Measurements from ENCODE around the gene SERPINA10. TPM values are rescaled to one million over a fixed set of nuclear protein-coding genes. Genes with fewer than 3 reads are reported as not detected.

Gene SERPINA10
- total and polyA plus RNA-seq, 2 experiments from 2014 or later: 0.11 TPM; not detected in 1

DNA sequence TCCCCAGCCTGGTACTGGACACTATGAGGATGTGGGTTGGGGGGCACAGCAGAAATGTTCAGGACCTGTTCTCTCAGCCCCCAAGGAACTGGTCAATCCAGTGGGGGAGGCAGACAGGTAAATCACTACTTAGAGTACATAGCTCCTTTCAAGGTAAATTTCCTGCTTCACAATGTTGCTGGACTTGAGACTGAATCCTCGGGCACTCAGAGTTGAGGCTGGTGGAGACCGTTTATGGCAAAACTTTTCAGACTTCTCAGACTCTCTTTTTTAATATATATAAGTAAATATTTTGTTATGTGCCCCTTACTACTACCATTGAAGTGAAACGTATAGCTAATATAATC lies 483 bp upstream of the SERPINA10 start:
- Histone ChIP-seq H3K27ac (ENCODE audit: low read depth) (no peak overlapping the region), H3K79me2 (replicated peaks; ENCODE audit: insufficient read depth) (no peaks in the 10 kb centered on the region), H3K4me1 (ENCODE audit: insufficient read depth) (no peaks in the 10 kb centered on the region; the same call in 1 of the 2 replicates), H3K27me3 (ENCODE audit: insufficient read depth) (no peaks in the 10 kb centered on the region), H3K4me2 (no peak overlapping the region), H3K9me2 (ENCODE audit: insufficient read depth) (0 out of 2 replicates have a peak, but pooled peaks cover 8% of the 10 kb centered on the region), H2AFZ (no peak overlapping the region), H3K36me3 (ENCODE audit: insufficient read depth) (no peaks in the 10 kb centered on the region), H4K20me1 (replicated peaks; ENCODE audit: insufficient read depth) (no peaks in the 10 kb centered on the region), H3F3A (replicated peaks; ENCODE audit: low read depth) (no peaks in the 10 kb centered on the region), H3K4me3 (no peak overlapping the region)
- Mint-ChIP-seq H3K27me3 (ENCODE audit: insufficient read depth, low read depth, poor library complexity) (peaks cover 6% of the 10 kb centered on the region), H3K9me3 (no peaks in the 10 kb centered on the region), H3K4me1 (peaks cover 7% of the 10 kb centered on the region; the same call in 2 of the 3 replicates), H3K4me3 (no peak overlapping the region), H3K27ac (no peak overlapping the region), H3K36me3 (ENCODE audit: low read depth) (no peaks in the 10 kb centered on the region)
- TF ChIP-seq JUNB (IDR thresholded peaks at IDR 0.05; ENCODE audit: unreplicated experiment): no peak
- TF ChIP-seq, protein P1, sequence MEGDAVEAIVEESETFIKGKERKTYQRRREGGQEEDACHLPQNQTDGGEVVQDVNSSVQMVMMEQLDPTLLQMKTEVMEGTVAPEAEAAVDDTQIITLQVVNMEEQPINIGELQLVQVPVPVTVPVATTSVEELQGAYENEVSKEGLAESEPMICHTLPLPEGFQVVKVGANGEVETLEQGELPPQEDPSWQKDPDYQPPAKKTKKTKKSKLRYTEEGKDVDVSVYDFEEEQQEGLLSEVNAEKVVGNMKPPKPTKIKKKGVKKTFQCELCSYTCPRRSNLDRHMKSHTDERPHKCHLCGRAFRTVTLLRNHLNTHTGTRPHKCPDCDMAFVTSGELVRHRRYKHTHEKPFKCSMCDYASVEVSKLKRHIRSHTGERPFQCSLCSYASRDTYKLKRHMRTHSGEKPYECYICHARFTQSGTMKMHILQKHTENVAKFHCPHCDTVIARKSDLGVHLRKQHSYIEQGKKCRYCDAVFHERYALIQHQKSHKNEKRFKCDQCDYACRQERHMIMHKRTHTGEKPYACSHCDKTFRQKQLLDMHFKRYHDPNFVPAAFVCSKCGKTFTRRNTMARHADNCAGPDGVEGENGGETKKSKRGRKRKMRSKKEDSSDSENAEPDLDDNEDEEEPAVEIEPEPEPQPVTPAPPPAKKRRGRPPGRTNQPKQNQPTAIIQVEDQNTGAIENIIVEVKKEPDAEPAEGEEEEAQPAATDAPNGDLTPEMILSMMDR (conservative IDR thresholded peaks at IDR 0.05; ENCODE audit: low read depth in 2 of 2): no peak
- no peak for TF ChIP-seq NANOG (IDR thresholded peaks at IDR 0.05; ENCODE audit: borderline replicate concordance)
- TF ChIP-seq EZH2 (IDR thresholded peaks at IDR 0.05; ENCODE audit: low read depth, unreplicated experiment): no peak
- TF ChIP-seq ZNF114 (CRISPR knock-in tag; IDR thresholded peaks at IDR 0.05): no peak
- no peak for TF ChIP-seq STAT1 (IDR thresholded peaks at IDR 0.05; ENCODE audit: unreplicated experiment)
- TF ChIP-seq POLR2AphosphoS5 (IDR thresholded peaks at IDR 0.05; ENCODE audit: low read depth): no peak
- TF ChIP-seq, protein P2, sequence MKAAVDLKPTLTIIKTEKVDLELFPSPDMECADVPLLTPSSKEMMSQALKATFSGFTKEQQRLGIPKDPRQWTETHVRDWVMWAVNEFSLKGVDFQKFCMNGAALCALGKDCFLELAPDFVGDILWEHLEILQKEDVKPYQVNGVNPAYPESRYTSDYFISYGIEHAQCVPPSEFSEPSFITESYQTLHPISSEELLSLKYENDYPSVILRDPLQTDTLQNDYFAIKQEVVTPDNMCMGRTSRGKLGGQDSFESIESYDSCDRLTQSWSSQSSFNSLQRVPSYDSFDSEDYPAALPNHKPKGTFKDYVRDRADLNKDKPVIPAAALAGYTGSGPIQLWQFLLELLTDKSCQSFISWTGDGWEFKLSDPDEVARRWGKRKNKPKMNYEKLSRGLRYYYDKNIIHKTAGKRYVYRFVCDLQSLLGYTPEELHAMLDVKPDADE (IDR thresholded peaks at IDR 0.05): no peak
- TF ChIP-seq EZH2phosphoT487 (IDR thresholded peaks at IDR 0.05; ENCODE audit: unreplicated experiment): no peak
- TF ChIP-seq ZNF331 (CRISPR knock-in tag; IDR thresholded peaks at IDR 0.05; ENCODE audit: low read depth): no peak
- TF ChIP-seq, protein P3, sequence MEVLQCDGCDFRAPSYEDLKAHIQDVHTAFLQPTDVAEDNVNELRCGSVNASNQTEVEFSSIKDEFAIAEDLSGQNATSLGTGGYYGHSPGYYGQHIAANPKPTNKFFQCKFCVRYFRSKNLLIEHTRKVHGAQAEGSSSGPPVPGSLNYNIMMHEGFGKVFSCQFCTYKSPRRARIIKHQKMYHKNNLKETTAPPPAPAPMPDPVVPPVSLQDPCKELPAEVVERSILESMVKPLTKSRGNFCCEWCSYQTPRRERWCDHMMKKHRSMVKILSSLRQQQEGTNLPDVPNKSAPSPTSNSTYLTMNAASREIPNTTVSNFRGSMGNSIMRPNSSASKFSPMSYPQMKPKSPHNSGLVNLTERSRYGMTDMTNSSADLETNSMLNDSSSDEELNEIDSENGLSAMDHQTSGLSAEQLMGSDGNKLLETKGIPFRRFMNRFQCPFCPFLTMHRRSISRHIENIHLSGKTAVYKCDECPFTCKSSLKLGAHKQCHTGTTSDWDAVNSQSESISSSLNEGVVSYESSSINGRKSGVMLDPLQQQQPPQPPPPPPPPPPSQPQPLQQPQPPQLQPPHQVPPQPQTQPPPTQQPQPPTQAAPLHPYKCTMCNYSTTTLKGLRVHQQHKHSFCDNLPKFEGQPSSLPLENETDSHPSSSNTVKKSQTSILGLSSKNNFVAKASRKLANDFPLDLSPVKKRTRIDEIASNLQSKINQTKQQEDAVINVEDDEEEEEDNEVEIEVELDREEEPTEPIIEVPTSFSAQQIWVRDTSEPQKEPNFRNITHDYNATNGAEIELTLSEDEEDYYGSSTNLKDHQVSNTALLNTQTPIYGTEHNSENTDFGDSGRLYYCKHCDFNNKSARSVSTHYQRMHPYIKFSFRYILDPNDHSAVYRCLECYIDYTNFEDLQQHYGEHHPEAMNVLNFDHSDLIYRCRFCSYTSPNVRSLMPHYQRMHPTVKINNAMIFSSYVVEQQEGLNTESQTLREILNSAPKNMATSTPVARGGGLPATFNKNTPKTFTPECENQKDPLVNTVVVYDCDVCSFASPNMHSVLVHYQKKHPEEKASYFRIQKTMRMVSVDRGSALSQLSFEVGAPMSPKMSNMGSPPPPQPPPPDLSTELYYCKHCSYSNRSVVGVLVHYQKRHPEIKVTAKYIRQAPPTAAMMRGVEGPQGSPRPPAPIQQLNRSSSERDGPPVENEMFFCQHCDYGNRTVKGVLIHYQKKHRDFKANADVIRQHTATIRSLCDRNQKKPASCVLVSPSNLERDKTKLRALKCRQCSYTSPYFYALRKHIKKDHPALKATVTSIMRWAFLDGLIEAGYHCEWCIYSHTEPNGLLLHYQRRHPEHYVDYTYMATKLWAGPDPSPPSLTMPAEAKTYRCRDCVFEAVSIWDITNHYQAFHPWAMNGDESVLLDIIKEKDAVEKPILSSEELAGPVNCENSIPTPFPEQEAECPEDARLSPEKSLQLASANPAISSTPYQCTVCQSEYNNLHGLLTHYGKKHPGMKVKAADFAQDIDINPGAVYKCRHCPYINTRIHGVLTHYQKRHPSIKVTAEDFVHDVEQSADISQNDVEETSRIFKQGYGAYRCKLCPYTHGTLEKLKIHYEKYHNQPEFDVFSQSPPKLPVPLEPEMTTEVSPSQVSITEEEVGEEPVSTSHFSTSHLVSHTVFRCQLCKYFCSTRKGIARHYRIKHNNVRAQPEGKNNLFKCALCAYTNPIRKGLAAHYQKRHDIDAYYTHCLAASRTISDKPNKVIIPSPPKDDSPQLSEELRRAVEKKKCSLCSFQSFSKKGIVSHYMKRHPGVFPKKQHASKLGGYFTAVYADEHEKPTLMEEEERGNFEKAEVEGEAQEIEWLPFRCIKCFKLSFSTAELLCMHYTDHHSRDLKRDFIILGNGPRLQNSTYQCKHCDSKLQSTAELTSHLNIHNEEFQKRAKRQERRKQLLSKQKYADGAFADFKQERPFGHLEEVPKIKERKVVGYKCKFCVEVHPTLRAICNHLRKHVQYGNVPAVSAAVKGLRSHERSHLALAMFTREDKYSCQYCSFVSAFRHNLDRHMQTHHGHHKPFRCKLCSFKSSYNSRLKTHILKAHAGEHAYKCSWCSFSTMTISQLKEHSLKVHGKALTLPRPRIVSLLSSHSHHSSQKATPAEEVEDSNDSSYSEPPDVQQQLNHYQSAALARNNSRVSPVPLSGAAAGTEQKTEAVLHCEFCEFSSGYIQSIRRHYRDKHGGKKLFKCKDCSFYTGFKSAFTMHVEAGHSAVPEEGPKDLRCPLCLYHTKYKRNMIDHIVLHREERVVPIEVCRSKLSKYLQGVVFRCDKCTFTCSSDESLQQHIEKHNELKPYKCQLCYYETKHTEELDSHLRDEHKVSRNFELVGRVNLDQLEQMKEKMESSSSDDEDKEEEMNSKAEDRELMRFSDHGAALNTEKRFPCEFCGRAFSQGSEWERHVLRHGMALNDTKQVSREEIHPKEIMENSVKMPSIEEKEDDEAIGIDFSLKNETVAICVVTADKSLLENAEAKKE (CRISPR knock-in tag; IDR thresholded peaks at IDR 0.05): no peak
- TF ChIP-seq, protein P4, sequence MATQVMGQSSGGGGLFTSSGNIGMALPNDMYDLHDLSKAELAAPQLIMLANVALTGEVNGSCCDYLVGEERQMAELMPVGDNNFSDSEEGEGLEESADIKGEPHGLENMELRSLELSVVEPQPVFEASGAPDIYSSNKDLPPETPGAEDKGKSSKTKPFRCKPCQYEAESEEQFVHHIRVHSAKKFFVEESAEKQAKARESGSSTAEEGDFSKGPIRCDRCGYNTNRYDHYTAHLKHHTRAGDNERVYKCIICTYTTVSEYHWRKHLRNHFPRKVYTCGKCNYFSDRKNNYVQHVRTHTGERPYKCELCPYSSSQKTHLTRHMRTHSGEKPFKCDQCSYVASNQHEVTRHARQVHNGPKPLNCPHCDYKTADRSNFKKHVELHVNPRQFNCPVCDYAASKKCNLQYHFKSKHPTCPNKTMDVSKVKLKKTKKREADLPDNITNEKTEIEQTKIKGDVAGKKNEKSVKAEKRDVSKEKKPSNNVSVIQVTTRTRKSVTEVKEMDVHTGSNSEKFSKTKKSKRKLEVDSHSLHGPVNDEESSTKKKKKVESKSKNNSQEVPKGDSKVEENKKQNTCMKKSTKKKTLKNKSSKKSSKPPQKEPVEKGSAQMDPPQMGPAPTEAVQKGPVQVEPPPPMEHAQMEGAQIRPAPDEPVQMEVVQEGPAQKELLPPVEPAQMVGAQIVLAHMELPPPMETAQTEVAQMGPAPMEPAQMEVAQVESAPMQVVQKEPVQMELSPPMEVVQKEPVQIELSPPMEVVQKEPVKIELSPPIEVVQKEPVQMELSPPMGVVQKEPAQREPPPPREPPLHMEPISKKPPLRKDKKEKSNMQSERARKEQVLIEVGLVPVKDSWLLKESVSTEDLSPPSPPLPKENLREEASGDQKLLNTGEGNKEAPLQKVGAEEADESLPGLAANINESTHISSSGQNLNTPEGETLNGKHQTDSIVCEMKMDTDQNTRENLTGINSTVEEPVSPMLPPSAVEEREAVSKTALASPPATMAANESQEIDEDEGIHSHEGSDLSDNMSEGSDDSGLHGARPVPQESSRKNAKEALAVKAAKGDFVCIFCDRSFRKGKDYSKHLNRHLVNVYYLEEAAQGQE (IDR thresholded peaks at IDR 0.05; ENCODE audit: unreplicated experiment): no peak
- no peak for TF ChIP-seq CREB1 (CRISPR knock-in tag; IDR thresholded peaks at IDR 0.05; ENCODE audit: low read depth)
- ATAC-seq: no peak
- no peak for DNase-seq (ENCODE audit: low spot score)

All from GM23338 (cell line).